ENCODE data around the gene ZNF557.

- TF ChIP-seq POLR2A (IDR thresholded peaks at IDR 0.05; ENCODE audit: low read depth, low read length) (peak; percentile 94), TAF1 (IDR thresholded peaks at IDR 0.05; ENCODE audit: low read depth, low read length) (peak; percentile 88)
Observed at GRCh38 chr19:7069042-7069903, at the start of gene ZNF557.
